K562 (cell line): ENCODE data around the gene GLB1L. TPM values are rescaled to one million over a fixed set of nuclear protein-coding genes. Genes with fewer than 3 reads are reported as not detected.

Source experiments
- ATAC-seq: fragments of 200-7000 bp; cut with Tn5 transposase; 3 replicates; pipeline ENCODE4 v1.9.1; 2020; ENCODE audit warnings: moderate library complexity
- BruUV-seq: library from RNA; stranded (reverse); fragments of 400-500 nt; replicated peaks from 2 replicates; lab custom pipeline; 2021; lab: Mats Ljungman, UMichigan
- CTCF ChIA-PET: fragments of 300-600 bp; formaldehyde crosslinking; extraction: SDS; loops from one replicate; lab custom pipeline; 2021; ENCODE audit warnings: low intra/inter-chr PET ratio; lab: Yijun Ruan, JAX
- POLR2A ChIA-PET: fragments of 300-600, 350-650 bp; sonication (Branson Sonifier 250); formaldehyde crosslinking; extraction: SDS; loops from one replicate; lab custom pipeline; 2021; ENCODE audit warnings: antibody characterized with exemption, inconsistent platforms; lab: Yijun Ruan, JAX
- DNase-seq, 4 experiments: peaks; one replicate each; pipeline versions ENCODE4 v3.0.0 to v3.0.0-alpha.2; 2011 to 2018; ENCODE audit warnings: low spot score in 3 of 4, mixed read lengths in 3 of 4; ENCODE audit errors: extremely low read depth in 1 of 4
- FAIRE-seq: peaks from 2 replicates; lab custom pipeline; 2011; peaks lifted over from hg19 to GRCh38; lab: Jason Lieb, UNC
- H2AFZ ChIP-seq: 2 replicates; pipeline ENCODE4 v1.6.0; 2011; ENCODE audit warnings: low read depth, low read length, control low read depth, inconsistent platforms
- H3K27ac ChIP-seq: fragments of 200-600 bp; 3 replicates; pipeline ENCODE4 v1.8.0; 2011; ENCODE audit warnings: low read depth, mild to moderate bottlenecking, control low read depth, inconsistent platforms, low read length, moderate library complexity, mixed read lengths; ENCODE audit errors: extremely low read depth
- H3K27me3 ChIP-seq, 2 experiments: fragments of 300-600 bp in 1 of 2; 2 replicates in 1 of 2; 3 replicates in 1 of 2; pipeline versions ENCODE4 v1.6.0 to v1.8.0; 2011; ENCODE audit warnings: inconsistent platforms in 2 of 2, low read length in 2 of 2, mild to moderate bottlenecking in 1 of 2, mixed read lengths in 1 of 2, moderate library complexity in 1 of 2; ENCODE audit not compliant: control insufficient read depth in 2 of 2, insufficient read depth in 2 of 2
- H3K36me3 ChIP-seq: fragments of 300-600 bp; 3 replicates; pipeline ENCODE4 v1.8.0; 2011; ENCODE audit warnings: mild to moderate bottlenecking, low read length, inconsistent platforms; ENCODE audit not compliant: control insufficient read depth, insufficient read depth
- H3K4me1 ChIP-seq, 2 experiments: fragments of 200-600 bp in 1 of 2; replicated peaks in 1 of 2; 2 replicates in 1 of 2; 3 replicates in 1 of 2; pipeline versions ENCODE4 v1.5.1 to v1.8.0; 2011; ENCODE audit warnings: inconsistent platforms in 2 of 2, low read length in 2 of 2, mild to moderate bottlenecking in 1 of 2, mixed read lengths in 1 of 2, moderate library complexity in 1 of 2; ENCODE audit not compliant: control insufficient read depth in 2 of 2, insufficient read depth in 2 of 2
- H3K4me2 ChIP-seq: 2 replicates; pipeline ENCODE4 v1.6.1; 2011; ENCODE audit warnings: low read length, control low read depth, inconsistent platforms, mixed read lengths; ENCODE audit not compliant: insufficient read depth
- H3K4me3 ChIP-seq: fragments of 200-600 bp; sonication (generic), shearing (Covaris generic); 2 replicates; pipeline ENCODE4 v1.5.1; 2016; ENCODE audit warnings: control low read depth, inconsistent platforms
- H3K79me2 ChIP-seq: fragments of 200-600 bp; 3 replicates; pipeline ENCODE4 v1.8.0; 2011; ENCODE audit warnings: low read length, inconsistent platforms; ENCODE audit not compliant: control insufficient read depth, insufficient read depth
- H3K9ac ChIP-seq, 2 experiments: 2 replicates each; pipeline versions ENCODE4 v1.6.0 to v1.6.1; 2011; ENCODE audit warnings: low read depth in 2 of 2, low read length in 2 of 2, control low read depth in 1 of 2, inconsistent platforms in 1 of 2, mild to moderate bottlenecking in 1 of 2, mixed read lengths in 1 of 2; ENCODE audit not compliant: insufficient read depth in 1 of 2
- H3K9me1 ChIP-seq: one replicate; pipeline ENCODE4 v1.6.0; 2011; ENCODE audit warnings: inconsistent platforms, mild to moderate bottlenecking, low read length, moderate library complexity; ENCODE audit not compliant: control insufficient read depth, insufficient read depth
- H3K9me3 ChIP-seq: replicated peaks from 2 replicates; pipeline ENCODE4 v1.5.1; 2011; ENCODE audit warnings: low read depth, low read length, inconsistent platforms; ENCODE audit not compliant: control insufficient read depth, insufficient read depth
- H4K20me1 ChIP-seq: replicated peaks from 2 replicates; pipeline ENCODE4 v1.6.1; 2011; ENCODE audit warnings: low read length, inconsistent platforms, mixed read lengths; ENCODE audit not compliant: control insufficient read depth, insufficient read depth
- ATF3 ChIP-seq, 2 experiments: fragments of 450-650 bp in 1 of 2; sonication (generic) in 1 of 2; formaldehyde crosslinking in 1 of 2; IDR thresholded peaks in 1 of 2; conservative IDR thresholded peaks in 1 of 2; 2 replicates each; pipeline versions ENCODE4 v1.6.1 to v1.8.1; 2016 to 2023; ENCODE audit warnings: mild to moderate bottlenecking in 2 of 2, moderate library complexity in 2 of 2, inconsistent platforms in 1 of 2, missing genetic modification reagents in 1 of 2
- GATAD2A ChIP-seq: fragments of 450-650 bp; IDR thresholded peaks from 2 replicates; pipeline ENCODE4 v1.6.1; 2017
- HDAC6 ChIP-seq: IDR thresholded peaks from 2 replicates; pipeline ENCODE4 v1.6.1; 2012; ENCODE audit warnings: low read depth, mild to moderate bottlenecking, control low read depth, inconsistent platforms, low read length, moderate library complexity
- KDM1A ChIP-seq, 2 experiments: fragments of 450-650 bp; IDR thresholded peaks; 2 replicates each; pipeline ENCODE4 v1.6.1; 2016; ENCODE audit warnings: mild to moderate bottlenecking in 2 of 2
- POLR2B ChIP-seq: fragments of 450-650 bp; IDR thresholded peaks from 2 replicates; pipeline ENCODE4 v1.6.1; 2018; ENCODE audit warnings: low read depth; ENCODE audit not compliant: partially characterized antibody
- SMARCE1 ChIP-seq: fragments of 450-650 bp; IDR thresholded peaks from 2 replicates; pipeline ENCODE4 v1.7.1; 2016; ENCODE audit warnings: mild to moderate bottlenecking
- SP1 ChIP-seq: sonication (generic); formaldehyde crosslinking; IDR thresholded peaks from 2 replicates; pipeline ENCODE4 v1.8.1; 2022; ENCODE audit warnings: mild to moderate bottlenecking, missing genetic modification reagents
- TAF9B ChIP-seq: fragments of 450-650 bp; IDR thresholded peaks from 2 replicates; pipeline ENCODE4 v1.6.1; 2018; ENCODE audit warnings: mild to moderate bottlenecking; ENCODE audit not compliant: partially characterized antibody
- ZNF584 ChIP-seq: fragments of 200-800 bp; sonication (Bioruptor generic); IDR thresholded peaks from 2 replicates; pipeline ENCODE4 v1.6.1; 2016; ENCODE audit warnings: low read depth, mild to moderate bottlenecking, missing genetic modification characterization, missing compliant biosample characterization
- WGBS: fragments of 100-300 bp; shearing (Covaris generic); methylation state at CpG from one replicate; pipeline ENCODE4 v1.1.6; 2016; ENCODE audit warnings: low coverage, mixed read lengths; ENCODE audit not compliant: insufficient coverage; ENCODE audit errors: missing lambda C conversion rate; 5-methylcytosine and 5-hydroxymethylcytosine counted together
- in situ Hi-C: fragments of 300-500 bp; cut with MboI; formaldehyde crosslinking; loops from 4 replicates; pipeline ENCODE4 v1.15.0; 2018; ENCODE audit warnings: inconsistent platforms, mixed read lengths
- intact Hi-C: fragments of 100-400 bp; cut with micrococcal nuclease; formaldehyde crosslinking; loops from 2 replicates; pipeline ENCODE4 v1.14.2; 2022
- polyA plus RNA-seq, 8 experiments: library from polyadenylated mRNA; depleted of rRNA in 4 of 8; stranded (reverse) in 5 of 8; unstranded in 3 of 8; fragments of >200 nt; fragmentation: Nextera tagmentation in 2 of 8; fragmentation: Illumina TruSeq in 1 of 8; extraction: Ambion mirVana in 2 of 8; extraction: Trizol in 1 of 8; gene quantifications; 2 replicates each; pipeline versions ENCODE4 v1.2.1 to v1.2.3, GENCODE V29; 2011 to 2014; ENCODE audit warnings: inconsistent platforms in 1 of 8, missing spikeins in 1 of 8
- total RNA-seq, 7 experiments: library from RNA; depleted of rRNA in 6 of 7; stranded (reverse); fragments of >200 nt in 6 of 7; fragmentation: Illumina TruSeq in 2 of 7; extraction: Trizol in 2 of 7; gene quantifications; 2 replicates each; pipeline versions ENCODE4 v1.2.1 to v1.2.3, GENCODE V29; 2011 to 2021; ENCODE audit warnings: low replicate concordance in 1 of 7

The GLB1L gene
- total and polyA plus RNA-seq, 9 of the 15 experiments (the other 6 are each of a cell fraction or from before 2014, with no cell fraction given) = 0.42 to 2.9 (median 2.5) TPM

GRCh38 chr2:219214786-219215185, 30.5 kb downstream of the GLB1L start:
- H3K4me3 ChIP-seq = no peak overlapping the region
- H3K79me2 ChIP-seq = peaks cover 27% of the 10 kb centered on the region
- intact Hi-C loops (no loop called here), in situ Hi-C loops (no loop called here)
- H4K20me1 ChIP-seq = 0 out of 2 replicates have a peak, but pooled peaks cover 2% of the 10 kb centered on the region
- BruUV-seq = no TSS peak
- DNase-seq (no peak), FAIRE-seq (no peak), ATAC-seq (no peak)
- no peak overlapping the region for H2AFZ ChIP-seq
- CTCF ChIA-PET = no interaction called here
- H3K27me3 ChIP-seq = no peaks in the 10 kb centered on the region
- no peak overlapping the region for H3K27ac ChIP-seq
- WGBS = 94% methylated on average over 6 of the region's 6 CpGs
- H3K9ac ChIP-seq = no peak overlapping the region
- no peaks in the 10 kb centered on the region for H3K9me3 ChIP-seq
- H3K36me3 ChIP-seq = peaks cover 70% of the 10 kb centered on the region
- peaks cover 13 to 35% of the 10 kb centered on the region in 2 experiments; a peak in 4 of 5 replicates for H3K4me1 ChIP-seq
- POLR2A ChIA-PET = interaction anchor here (0.6 to 1.2 kb wide), 3 partner anchors 9 to 60 kb away, joined by 3 read pairs; no protein-coding TSS in a partner anchor
- H3K9me1 ChIP-seq = no peaks in the 10 kb centered on the region
- TF ChIP-seq SMARCE1 = no peak
- TF ChIP-seq ATF3 (IDR thresholded peaks at IDR 0.05) = no peak
- no peak for TF ChIP-seq ATF3 (CRISPR knock-in tag; conservative IDR thresholded peaks at IDR 0.05)
- no peak for TF ChIP-seq SP1 (CRISPR knock-in tag)
- TF ChIP-seq POLR2B = no peak
- TF ChIP-seq KDM1A (IDR thresholded peaks at IDR 0.05) = no peak
- TF ChIP-seq HDAC6 = no peak
- TF ChIP-seq GATAD2A = no peak
- TF ChIP-seq ZNF584 (CRISPR knock-in tag) = no peak
- no peak for TF ChIP-seq TAF9B
- no peak overlapping the region for H3K4me2 ChIP-seq
